CD14-positive monocyte (primary cell): ENCODE data around the gene FBXW7. TPM values are rescaled to one million over a fixed set of nuclear protein-coding genes. Genes with fewer than 3 reads are reported as not detected.

Experiments used
- DNase-seq, 3 donors: peaks; one replicate each; pipeline ENCODE4 v3.0.0-alpha.2; 2011 to 2022
- H2AFZ ChIP-seq: 2 replicates; pipeline ENCODE4 v1.6.0; 2012; ENCODE audit warnings: mild to moderate bottlenecking, low read depth, low read length, inconsistent platforms; ENCODE audit not compliant: insufficient read depth, poor library complexity, severe bottlenecking
- H3K27ac ChIP-seq, 2 donors: 1 replicate in 1 of 2; 2 replicates in 1 of 2; pipeline ENCODE4 v1.5.1; 2012 to 2013; ENCODE audit warnings: low read length in 2 of 2, control low read depth in 1 of 2, inconsistent platforms in 1 of 2, low read depth in 1 of 2, mild to moderate bottlenecking in 1 of 2
- H3K27me3 ChIP-seq, 2 donors: one replicate each; pipeline versions ENCODE4 v1.6.0 to v1.6.1; 2011 to 2013; ENCODE audit warnings: low read length in 2 of 2; ENCODE audit not compliant: control insufficient read depth in 2 of 2, insufficient read depth in 2 of 2
- H3K36me3 ChIP-seq, 2 donors: replicated peaks in 1 of 2; 1 replicate in 1 of 2; 2 replicates in 1 of 2; pipeline versions ENCODE4 v1.5.1 to v1.6.1; 2012 to 2013; ENCODE audit warnings: low read length in 2 of 2, control low read depth in 1 of 2, inconsistent platforms in 1 of 2, mild to moderate bottlenecking in 1 of 2; ENCODE audit not compliant: insufficient read depth in 2 of 2, control insufficient read depth in 1 of 2
- H3K4me1 ChIP-seq, 2 donors: 1 replicate in 1 of 2; 2 replicates in 1 of 2; pipeline versions ENCODE4 v1.5.1 to v1.6.1; 2012 to 2013; ENCODE audit warnings: low read length in 2 of 2, control low read depth in 1 of 2, inconsistent platforms in 1 of 2, mild to moderate bottlenecking in 1 of 2, moderate library complexity in 1 of 2; ENCODE audit not compliant: insufficient read depth in 2 of 2, control insufficient read depth in 1 of 2
- H3K4me2 ChIP-seq: replicated peaks from 2 replicates; pipeline ENCODE3; 2012; ENCODE audit warnings: low read length, moderate library complexity, mild to moderate bottlenecking; ENCODE audit not compliant: poor library complexity, severe bottlenecking; ENCODE audit errors: extremely low read depth
- H3K4me3 ChIP-seq, 3 experiments: fragments of 200-600 bp in 1 of 3; sonication (generic) in 1 of 3; replicated peaks in 1 of 3; 1 replicate in 2 of 3; 2 replicates in 1 of 3; pipeline ENCODE4 v1.5.1; 2011 to 2013; ENCODE audit warnings: low read length in 3 of 3, mild to moderate bottlenecking in 3 of 3, control low read depth in 2 of 3, low read depth in 2 of 3, inconsistent platforms in 1 of 3, moderate library complexity in 1 of 3
- H3K79me2 ChIP-seq: 2 replicates; pipeline ENCODE4 v1.6.0; 2012; ENCODE audit warnings: mild to moderate bottlenecking, control low read depth, inconsistent platforms, low read length, moderate library complexity; ENCODE audit not compliant: insufficient read depth
- H3K9ac ChIP-seq: 2 replicates; pipeline ENCODE4 v1.6.0; 2017; ENCODE audit warnings: low read length, mild to moderate bottlenecking; ENCODE audit not compliant: insufficient read depth, poor library complexity, severe bottlenecking
- H3K9me3 ChIP-seq, 2 donors: replicated peaks in 1 of 2; 1 replicate in 1 of 2; 2 replicates in 1 of 2; pipeline versions ENCODE4 v1.5.1 to v1.6.1; 2012 to 2013; ENCODE audit warnings: low read length in 2 of 2, control low read depth in 1 of 2; ENCODE audit not compliant: control insufficient read depth in 1 of 2, insufficient read depth in 1 of 2
- H4K20me1 ChIP-seq: 2 replicates; pipeline ENCODE4 v1.6.0; 2012; ENCODE audit warnings: mild to moderate bottlenecking, low read length, control low read depth, moderate library complexity; ENCODE audit not compliant: insufficient read depth
- H3K27ac Mint-ChIP-seq, 7 donors: one replicate each; pipeline ENCODE4 v1.8.0; 2020; ENCODE audit warnings: mild to moderate bottlenecking in 7 of 7, mixed read lengths in 7 of 7, moderate library complexity in 6 of 7, inconsistent platforms in 2 of 7
- H3K27me3 Mint-ChIP-seq, 3 donors: one replicate each; pipeline ENCODE4 v1.8.0; 2021 to 2022; ENCODE audit warnings: low read depth in 3 of 3, mild to moderate bottlenecking in 3 of 3, mixed read lengths in 3 of 3, moderate library complexity in 3 of 3, inconsistent platforms in 1 of 3
- H3K36me3 Mint-ChIP-seq, 2 donors: one replicate each; pipeline ENCODE4 v1.8.0; 2020; ENCODE audit warnings: mixed read lengths in 2 of 2, inconsistent platforms in 1 of 2, mild to moderate bottlenecking in 1 of 2
- H3K4me1 Mint-ChIP-seq: one replicate; pipeline ENCODE4 v1.8.0; 2020; ENCODE audit warnings: mild to moderate bottlenecking, mixed read lengths
- H3K4me3 Mint-ChIP-seq, 2 donors: one replicate each; pipeline ENCODE4 v1.8.0; 2020; ENCODE audit warnings: mild to moderate bottlenecking in 2 of 2, mixed read lengths in 2 of 2, moderate library complexity in 1 of 2
- H3K9me3 Mint-ChIP-seq, 7 donors: one replicate each; pipeline ENCODE4 v1.8.0; 2020 to 2022; ENCODE audit warnings: mixed read lengths in 7 of 7, mild to moderate bottlenecking in 6 of 7, moderate library complexity in 6 of 7, inconsistent platforms in 2 of 7
- WGBS: methylation state at CpG from one replicate; pipeline ENCODE4 v1.1.5; 2013; ENCODE audit warnings: missing lambda C conversion rate; ENCODE audit not compliant: insufficient coverage; 5-methylcytosine and 5-hydroxymethylcytosine counted together
- intact Hi-C, 2 donors: fragments of 100-400 bp; cut with micrococcal nuclease; formaldehyde crosslinking; loops; one replicate each; pipeline versions ENCODE4 v1.15.0 to v1.15.1; 2023
- polyA plus RNA-seq, 3 donors: library from polyadenylated mRNA; depleted of rRNA in 1 of 3; unstranded in 2 of 3; stranded (reverse) in 1 of 3; fragments of 300-500 nt in 2 of 3; fragments of >200 nt in 1 of 3; fragmentation: Illumina TruSeq in 2 of 3; gene quantifications; 1 replicate in 2 of 3; 2 replicates in 1 of 3; pipeline ENCODE4 v1.2.3, GENCODE V29; 2012 to 2021
- TF ChIP-seq, protein P1 (sequence below): fragments of 200-600 bp; IDR thresholded peaks from one replicate; pipeline ENCODE4 v1.8.0; 2022; ENCODE audit warnings: antibody characterized with exemption, mild to moderate bottlenecking

Gene FBXW7
- polyA plus RNA-seq, 3 donors, result 25.1 to 44.9 (median 35.6) TPM

DNA sequence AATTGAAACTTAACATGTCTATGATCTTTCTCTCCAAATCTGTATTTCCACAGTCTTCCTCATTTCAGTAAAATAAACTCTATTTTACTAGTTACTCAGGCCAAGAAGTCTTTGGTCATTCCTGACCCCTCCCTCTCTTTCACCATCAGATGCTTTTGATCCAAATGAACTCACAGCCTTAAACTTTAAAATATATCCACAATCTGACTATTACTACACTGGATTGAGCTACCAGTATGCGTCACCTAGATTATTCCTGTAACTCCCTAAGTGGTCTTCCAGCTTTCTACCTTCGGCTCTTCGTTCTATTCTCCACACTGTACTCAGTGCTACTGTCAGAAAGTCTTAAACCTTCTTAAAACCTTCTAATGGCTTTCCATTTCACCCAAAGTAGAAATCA is 195.1 kb downstream of the FBXW7 start:
- TF ChIP-seq, protein P1, sequence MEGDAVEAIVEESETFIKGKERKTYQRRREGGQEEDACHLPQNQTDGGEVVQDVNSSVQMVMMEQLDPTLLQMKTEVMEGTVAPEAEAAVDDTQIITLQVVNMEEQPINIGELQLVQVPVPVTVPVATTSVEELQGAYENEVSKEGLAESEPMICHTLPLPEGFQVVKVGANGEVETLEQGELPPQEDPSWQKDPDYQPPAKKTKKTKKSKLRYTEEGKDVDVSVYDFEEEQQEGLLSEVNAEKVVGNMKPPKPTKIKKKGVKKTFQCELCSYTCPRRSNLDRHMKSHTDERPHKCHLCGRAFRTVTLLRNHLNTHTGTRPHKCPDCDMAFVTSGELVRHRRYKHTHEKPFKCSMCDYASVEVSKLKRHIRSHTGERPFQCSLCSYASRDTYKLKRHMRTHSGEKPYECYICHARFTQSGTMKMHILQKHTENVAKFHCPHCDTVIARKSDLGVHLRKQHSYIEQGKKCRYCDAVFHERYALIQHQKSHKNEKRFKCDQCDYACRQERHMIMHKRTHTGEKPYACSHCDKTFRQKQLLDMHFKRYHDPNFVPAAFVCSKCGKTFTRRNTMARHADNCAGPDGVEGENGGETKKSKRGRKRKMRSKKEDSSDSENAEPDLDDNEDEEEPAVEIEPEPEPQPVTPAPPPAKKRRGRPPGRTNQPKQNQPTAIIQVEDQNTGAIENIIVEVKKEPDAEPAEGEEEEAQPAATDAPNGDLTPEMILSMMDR, result no peak
- no peaks in the 10 kb centered on the region for H3K9me3 ChIP-seq
- Mint-ChIP-seq H3K27me3 (no peaks in the 10 kb centered on the region), H3K4me1 (no peaks in the 10 kb centered on the region), H3K27ac (no peak overlapping the region), H3K9me3 (no peaks in the 10 kb centered on the region), H3K36me3 (peaks cover 57 to 76% of the 10 kb centered on the region in 2 donors), H3K4me3 (no peak overlapping the region)
- peak overlapping the region in 1 of 2 donors; percentile 21 for H3K27ac ChIP-seq
- intact Hi-C loops, result no loop called here
- no peaks in the 10 kb centered on the region for H3K27me3 ChIP-seq
- no peak overlapping the region for H3K4me2 ChIP-seq
- 100% methylated on average over 3 of the region's 3 CpGs for WGBS
- H3K79me2 ChIP-seq, result no peaks in the 10 kb centered on the region
- H3K36me3 ChIP-seq, result peaks cover 34 to 84% of the 10 kb centered on the region in 2 donors
- no peak overlapping the region for H3K4me3 ChIP-seq
- peaks cover 6% of the 10 kb centered on the region for H4K20me1 ChIP-seq
- no peak overlapping the region for H2AFZ ChIP-seq
- H3K4me1 ChIP-seq, result no peaks in the 10 kb centered on the region
- DNase-seq, result no peak
- no peak overlapping the region for H3K9ac ChIP-seq

DNA sequence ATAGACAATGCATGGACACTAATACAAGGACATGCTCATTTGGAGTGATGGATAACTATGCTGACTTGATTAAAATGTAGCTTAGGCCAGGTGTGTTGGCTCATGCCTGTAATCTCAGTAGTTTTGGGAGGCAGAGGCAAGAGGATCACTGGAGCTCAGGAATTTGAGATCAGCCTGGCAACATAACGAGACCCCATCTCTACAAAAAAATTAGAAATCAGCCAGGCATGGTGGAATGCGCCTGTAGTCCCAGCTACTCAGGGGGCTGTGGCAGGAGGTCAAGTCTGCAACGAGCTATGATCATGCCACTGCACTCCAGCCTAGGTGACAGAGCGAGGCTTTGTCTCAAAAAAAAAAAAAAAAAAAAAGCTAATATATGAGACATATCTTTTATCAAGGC is 196.3 kb downstream of the FBXW7 start:
- TF ChIP-seq, protein P1, result no peak
- H3K4me2 ChIP-seq, result no peak overlapping the region
- H3K9me3 ChIP-seq, result no peaks in the 10 kb centered on the region
- no peaks in the 10 kb centered on the region for H3K4me1 Mint-ChIP-seq
- no CpG with 5 or more reads among the region's 4 CpGs for WGBS
- no peak overlapping the region for H3K27ac ChIP-seq
- H3K4me1 ChIP-seq, result no peaks in the 10 kb centered on the region
- DNase-seq, result no peak
- no peak overlapping the region for H3K27ac Mint-ChIP-seq
- H3K4me3 Mint-ChIP-seq, result no peak overlapping the region
- H3K27me3 Mint-ChIP-seq, result no peaks in the 10 kb centered on the region
- H3K27me3 ChIP-seq, result no peaks in the 10 kb centered on the region
- H3K79me2 ChIP-seq, result no peaks in the 10 kb centered on the region
- peaks cover 13% of the 10 kb centered on the region for H4K20me1 ChIP-seq
- peaks cover 32 to 85% of the 10 kb centered on the region in 2 donors for H3K36me3 ChIP-seq
- no peaks in the 10 kb centered on the region for H3K9me3 Mint-ChIP-seq
- no peak overlapping the region for H3K9ac ChIP-seq
- H3K36me3 Mint-ChIP-seq, result peaks cover 56 to 76% of the 10 kb centered on the region in 2 donors
- no peak overlapping the region for H2AFZ ChIP-seq
- intact Hi-C loops, result no loop called here
- H3K4me3 ChIP-seq, result no peak overlapping the region
